Effector memory CD8-positive, alpha-beta T cell (primary cell): ENCODE data around the gene ZNF766.

Experiments used
- ATAC-seq: fragments of 150-1000 bp; cut with Tn5 transposase; replicated peaks from 2 replicates; pipeline ENCODE4 v1.10.0; 2021; ENCODE audit warnings: mild to moderate bottlenecking, moderate library complexity
- DNase-seq, 3 experiments: peaks; one replicate each; pipeline ENCODE4 v3.0.0; 2021
- H3K27ac Mint-ChIP-seq, 2 donors: one replicate each; pipeline ENCODE4 v1.8.0; 2022; ENCODE audit warnings: mild to moderate bottlenecking in 2 of 2, mixed read lengths in 2 of 2, moderate library complexity in 2 of 2
- H3K27me3 Mint-ChIP-seq, 2 donors: one replicate each; pipeline ENCODE4 v1.8.0; 2022; ENCODE audit warnings: mixed read lengths in 2 of 2
- H3K36me3 Mint-ChIP-seq: one replicate; pipeline ENCODE4 v1.8.0; 2022; ENCODE audit warnings: mild to moderate bottlenecking, moderate library complexity, mixed read lengths; ENCODE audit not compliant: insufficient read depth
- H3K4me1 Mint-ChIP-seq, 2 donors: one replicate each; pipeline ENCODE4 v1.8.0; 2022; ENCODE audit warnings: low read depth in 2 of 2, mixed read lengths in 2 of 2
- H3K4me3 Mint-ChIP-seq, 2 donors: one replicate each; pipeline ENCODE4 v1.8.0; 2022; ENCODE audit warnings: mild to moderate bottlenecking in 2 of 2, mixed read lengths in 2 of 2, moderate library complexity in 2 of 2
- H3K9me3 Mint-ChIP-seq, 2 donors: one replicate each; pipeline ENCODE4 v1.8.0; 2022; ENCODE audit warnings: mixed read lengths in 2 of 2
- total RNA-seq, 9 experiments: gene quantifications; one replicate each; lab custom pipeline; 2026; lab: John Stamatoyannopoulos, UW

The ZNF766 gene
- total RNA-seq: 36.6 to 83.0 (median 43.7) reads per million in 9 experiments

DNA sequence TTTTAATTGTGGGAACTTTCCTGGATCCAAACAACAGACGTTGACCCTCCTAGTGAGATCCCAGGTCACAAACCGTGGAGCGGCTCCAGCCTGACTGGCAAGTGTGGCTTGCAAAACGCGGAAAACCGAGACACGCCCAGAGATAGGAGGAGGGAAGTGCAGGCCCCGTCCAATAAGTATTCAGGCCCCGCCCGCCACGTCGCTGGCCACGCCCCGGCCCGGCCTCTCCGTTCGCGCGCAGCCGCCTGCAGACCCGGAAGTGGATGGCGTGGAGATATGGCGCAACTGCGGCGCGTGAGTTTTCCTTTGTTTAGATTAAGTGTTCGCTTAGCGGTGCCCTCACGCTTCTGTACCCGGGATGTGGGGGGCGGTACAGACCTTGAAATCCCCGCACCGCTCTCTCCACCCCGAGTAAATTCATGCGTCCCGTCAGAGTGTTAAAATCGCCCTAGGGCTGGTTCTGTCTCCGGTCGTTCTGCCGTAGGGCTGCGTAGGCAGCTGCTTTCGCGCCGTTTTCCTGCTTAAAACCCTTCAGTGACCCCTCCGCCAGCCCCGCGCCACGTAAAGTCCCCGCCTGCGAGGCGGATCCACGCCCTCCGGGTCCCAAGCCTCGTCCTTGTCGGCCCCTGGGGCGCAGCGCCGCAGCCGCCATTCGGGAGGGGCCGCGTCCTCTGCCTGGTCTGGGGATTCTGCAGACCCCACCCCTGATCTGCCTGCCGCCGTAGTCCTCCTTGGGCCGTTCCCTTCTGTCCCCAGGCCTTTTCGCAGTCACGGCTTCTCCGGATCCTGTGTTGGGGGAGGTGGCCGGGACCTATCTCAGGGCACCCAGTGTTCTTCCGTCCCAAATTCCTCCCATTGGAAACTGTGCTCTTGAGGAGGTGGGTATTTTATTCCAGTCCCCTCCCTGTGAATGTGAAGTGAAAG, at the start of gene ZNF766:
ZNF766 (plus strand) TSS at position 250 of the 924 bp plus-strand sequence; CDS start at position 277, 27 bp downstream.
- Mint-ChIP-seq H3K9me3 (no peaks in the 10 kb centered on the region), H3K4me1 (peaks cover 31 to 39% of the 10 kb centered on the region in 2 donors), H3K27ac (peak within 1 kb of the TSS; percentile 88 to 95), H3K36me3 (peaks cover 12% of the 10 kb centered on the region), H3K4me3 (peak within 1 kb of the TSS; percentile 85 to 95), H3K27me3 (no peaks in the 10 kb centered on the region)
- ATAC-seq (peak; percentile 97), DNase-seq (peak; percentile 98 to 99 (median 98))

GRCh38 chr19:52219611-52220010, 49.8 kb upstream of the ZNF766 start:
- Mint-ChIP-seq H3K27ac (peak overlapping the region in 1 of 2 donors; percentile 35), H3K27me3 (no peaks in the 10 kb centered on the region), H3K4me1 (peaks cover 0 to 6% of the 10 kb centered on the region in 2 donors), H3K4me3 (no peak overlapping the region), H3K36me3 (peaks cover 99% of the 10 kb centered on the region), H3K9me3 (no peaks in the 10 kb centered on the region)
- DNase-seq (no peak), ATAC-seq (no peak)

DNA sequence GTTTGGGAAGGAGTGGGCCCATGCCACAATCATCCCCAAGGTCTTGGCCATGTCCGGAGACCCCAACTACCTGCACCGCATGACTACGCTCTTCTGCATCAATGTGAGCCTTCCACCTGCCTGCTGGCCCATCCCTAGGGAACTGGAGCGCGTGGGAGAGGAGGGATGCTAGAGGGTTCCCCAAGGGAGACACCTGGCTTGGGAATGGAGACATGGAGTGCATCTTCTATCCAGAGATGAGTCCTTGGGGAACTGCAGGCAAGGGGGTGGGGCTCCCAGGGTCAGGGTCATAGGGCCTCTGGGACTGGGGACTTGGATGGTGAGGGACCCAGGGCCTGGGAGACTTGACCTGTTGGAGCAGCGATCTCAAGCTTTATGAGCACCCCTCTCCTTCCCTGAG, 48.4 kb upstream of the ZNF766 start:
- peaks cover 98% of the 10 kb centered on the region for H3K36me3 Mint-ChIP-seq
- no peaks in the 10 kb centered on the region for H3K9me3 Mint-ChIP-seq
- H3K4me3 Mint-ChIP-seq: no peak overlapping the region
- DNase-seq: no peak
- H3K4me1 Mint-ChIP-seq: peaks cover 0 to 6% of the 10 kb centered on the region in 2 donors
- H3K27ac Mint-ChIP-seq: peak overlapping the region in 1 of 2 donors; percentile 75
- no peaks in the 10 kb centered on the region for H3K27me3 Mint-ChIP-seq
- no peak for ATAC-seq

DNA sequence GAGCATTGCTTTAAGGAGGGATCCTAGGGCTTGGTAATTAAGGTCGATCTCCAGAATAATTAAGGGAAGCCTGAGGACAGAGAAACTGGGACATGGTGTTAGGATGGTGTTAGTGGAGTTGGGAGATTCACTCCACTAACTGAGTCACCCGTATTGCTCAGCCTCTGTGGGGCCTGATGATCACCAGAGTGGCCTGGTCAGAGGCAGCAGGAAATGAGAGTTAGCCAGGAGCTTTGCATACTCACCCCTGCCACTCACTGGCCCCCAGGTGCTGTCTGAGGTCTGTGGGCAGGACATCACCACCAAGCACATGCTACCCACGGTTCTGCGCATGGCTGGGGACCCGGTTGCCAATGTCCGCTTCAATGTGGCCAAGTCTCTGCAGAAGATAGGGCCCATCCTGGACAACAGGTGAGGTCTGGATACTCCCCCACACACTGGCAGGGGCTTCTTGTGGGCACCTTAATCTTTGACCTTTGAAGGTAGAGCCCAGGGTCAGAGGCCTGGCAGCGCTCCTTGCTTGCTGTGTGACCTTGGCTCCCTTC, 47.5 kb upstream of the ZNF766 start:
- DNase-seq (no peak), ATAC-seq (no peak)
- Mint-ChIP-seq H3K36me3 (peaks cover 96% of the 10 kb centered on the region), H3K27ac (no peak overlapping the region), H3K27me3 (no peaks in the 10 kb centered on the region), H3K4me3 (no peak overlapping the region), H3K4me1 (peaks cover 6 to 9% of the 10 kb centered on the region in 2 donors), H3K9me3 (no peaks in the 10 kb centered on the region)

GRCh38 chr19:52224211-52224610, 45.2 kb upstream of the ZNF766 start:
- Mint-ChIP-seq H3K9me3 (no peaks in the 10 kb centered on the region), H3K4me3 (no peak overlapping the region), H3K27ac (peak overlapping the region in 1 of 2 donors; percentile 77), H3K27me3 (no peaks in the 10 kb centered on the region), H3K4me1 (peaks cover 6 to 9% of the 10 kb centered on the region in 2 donors), H3K36me3 (peaks cover 84% of the 10 kb centered on the region)
- no peak for DNase-seq
- no peak for ATAC-seq

DNA sequence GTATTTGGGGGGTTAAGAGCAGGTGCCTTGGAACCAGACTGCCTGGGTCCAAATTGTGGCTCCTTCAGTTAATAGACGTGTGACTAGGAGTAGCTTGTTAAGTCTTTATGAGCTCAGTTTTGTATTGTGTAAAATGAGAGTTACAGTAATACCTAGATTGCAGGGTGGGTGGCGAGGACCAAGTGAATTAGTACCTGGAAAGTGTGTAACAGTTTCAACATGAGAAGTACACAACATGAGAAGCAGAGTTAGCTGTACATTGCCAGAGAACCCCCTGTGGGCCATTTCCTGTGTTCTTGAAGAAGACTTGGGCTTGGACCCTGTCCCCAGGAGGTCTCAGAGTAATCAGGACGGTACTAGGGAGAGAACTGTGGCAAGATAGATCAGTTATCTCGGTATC, 42.7 kb upstream of the ZNF766 start:
- H3K36me3 Mint-ChIP-seq: peaks cover 62% of the 10 kb centered on the region
- no peak for ATAC-seq
- DNase-seq: no peak
- H3K27me3 Mint-ChIP-seq: no peaks in the 10 kb centered on the region
- H3K4me3 Mint-ChIP-seq: no peak overlapping the region
- no peaks in the 10 kb centered on the region for H3K9me3 Mint-ChIP-seq
- peak overlapping the region; percentile 72 to 90 for H3K27ac Mint-ChIP-seq
- peaks cover 6 to 7% of the 10 kb centered on the region in 2 donors for H3K4me1 Mint-ChIP-seq

DNA sequence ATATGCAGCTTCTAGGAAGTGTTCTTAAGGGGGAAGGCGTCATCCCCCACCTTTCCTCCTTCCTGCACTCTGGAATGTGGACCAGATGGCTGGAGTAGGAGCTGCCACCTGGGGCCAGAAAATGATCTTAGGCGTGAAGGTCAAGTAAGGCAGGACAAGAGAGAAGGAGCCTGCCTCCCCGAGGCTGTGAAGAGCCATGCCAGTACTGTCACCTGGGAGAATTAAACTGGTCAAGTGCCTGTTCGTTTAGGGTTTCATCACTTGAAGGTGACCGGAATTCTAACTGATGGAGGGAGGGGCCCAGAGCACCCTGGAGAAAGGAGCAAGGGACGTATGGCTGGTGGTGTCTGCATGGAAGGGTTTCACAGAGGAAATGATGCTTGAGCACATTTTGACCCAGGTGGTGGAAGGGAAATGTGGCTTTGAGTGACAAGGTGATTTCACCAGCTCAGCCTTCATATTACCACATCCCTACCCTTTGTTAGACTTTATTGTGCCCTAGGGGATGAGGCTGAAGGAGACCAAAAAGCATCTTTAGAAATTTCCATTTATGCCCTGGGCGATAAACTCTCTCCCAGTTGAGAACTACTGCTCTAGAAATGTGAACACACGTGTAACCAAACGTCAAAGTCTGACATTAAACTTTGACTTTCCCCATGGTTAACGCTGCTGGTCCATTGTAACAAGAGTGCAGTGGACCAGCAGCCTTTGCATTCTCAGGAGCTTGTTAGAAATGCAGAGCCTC, 42.0 kb upstream of the ZNF766 start:
- Mint-ChIP-seq H3K4me1 (peaks cover 6 to 7% of the 10 kb centered on the region in 2 donors), H3K36me3 (peaks cover 55% of the 10 kb centered on the region), H3K27ac (peak overlapping the region; percentile 72 to 90), H3K4me3 (no peak overlapping the region), H3K9me3 (no peaks in the 10 kb centered on the region), H3K27me3 (no peaks in the 10 kb centered on the region)
- no peak for ATAC-seq
- no peak for DNase-seq

DNA sequence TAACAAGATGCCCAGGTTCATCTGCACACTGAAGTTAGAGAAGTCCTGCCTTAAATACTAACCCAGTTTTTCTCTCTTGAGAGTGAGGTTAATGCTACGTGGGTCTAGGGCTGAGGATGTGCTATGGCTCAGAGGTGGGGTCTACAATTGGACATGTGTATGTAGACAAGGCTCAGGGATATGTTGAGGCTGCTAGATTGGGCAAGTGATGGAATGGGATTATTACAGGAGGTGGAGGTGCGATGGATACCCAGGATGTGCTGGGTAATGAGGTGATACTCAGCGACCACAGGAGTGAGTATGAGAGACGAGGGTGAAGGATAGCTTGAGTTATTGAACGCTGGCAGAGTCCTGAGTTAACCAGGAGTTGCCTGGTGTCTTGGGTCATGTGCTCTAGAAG, 41.4 kb upstream of the ZNF766 start:
- no peak for ATAC-seq
- Mint-ChIP-seq H3K27me3 (no peaks in the 10 kb centered on the region), H3K9me3 (no peaks in the 10 kb centered on the region), H3K4me1 (peaks cover 6 to 7% of the 10 kb centered on the region in 2 donors), H3K27ac (no peak overlapping the region), H3K4me3 (no peak overlapping the region), H3K36me3 (peaks cover 49% of the 10 kb centered on the region)
- no peak for DNase-seq

DNA sequence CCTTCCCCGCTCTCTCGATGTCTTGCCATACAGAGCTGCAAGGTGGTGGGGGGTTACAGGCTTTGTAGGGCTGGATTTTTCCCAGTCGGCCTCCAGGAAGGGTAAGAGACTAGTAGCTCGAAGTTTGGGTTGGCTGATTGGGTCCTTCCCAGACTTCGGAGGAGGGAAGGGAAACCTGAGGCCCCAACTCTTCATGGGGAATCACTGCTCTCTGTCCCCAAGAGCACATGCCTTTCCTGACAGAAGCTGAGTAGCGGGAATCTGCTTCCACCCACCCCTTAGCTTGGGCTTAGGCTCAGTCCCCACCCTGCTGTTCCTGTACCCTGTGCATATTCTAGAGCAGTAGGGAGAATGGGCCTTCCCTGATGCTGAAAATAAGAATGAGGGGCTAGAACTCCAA, 39.9 kb upstream of the ZNF766 start:
- Mint-ChIP-seq H3K4me1 (peaks cover 6 to 7% of the 10 kb centered on the region in 2 donors), H3K36me3 (peaks cover 37% of the 10 kb centered on the region), H3K9me3 (no peaks in the 10 kb centered on the region), H3K27ac (peak overlapping the region in 1 of 2 donors; percentile 83), H3K27me3 (no peaks in the 10 kb centered on the region), H3K4me3 (no peak overlapping the region)
- no peak for DNase-seq
- ATAC-seq: no peak

DNA sequence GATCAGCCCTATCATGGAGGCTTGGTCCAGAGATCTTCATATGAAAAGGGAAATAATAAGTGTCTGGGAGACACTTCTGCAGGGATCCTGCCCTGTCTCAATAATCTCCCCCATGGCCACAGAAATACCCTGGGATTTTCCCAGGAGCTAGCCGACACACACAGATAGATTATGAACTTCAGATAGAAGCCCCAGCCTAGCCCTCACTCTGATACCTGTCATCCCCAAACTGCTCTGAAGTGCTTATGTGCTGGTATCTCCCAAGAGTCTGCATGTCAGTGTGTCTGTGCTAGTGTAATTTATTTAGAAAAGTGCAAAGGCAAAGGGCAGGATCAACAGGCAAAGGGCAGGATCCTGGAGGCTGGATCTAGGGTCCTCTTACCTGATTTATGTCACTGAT, 38.7 kb upstream of the ZNF766 start:
- Mint-ChIP-seq H3K27ac (peak overlapping the region; percentile 68 to 83), H3K9me3 (no peaks in the 10 kb centered on the region), H3K27me3 (no peaks in the 10 kb centered on the region), H3K4me1 (peaks cover 6 to 7% of the 10 kb centered on the region in 2 donors), H3K36me3 (peaks cover 26% of the 10 kb centered on the region), H3K4me3 (no peak overlapping the region)
- ATAC-seq (no peak), DNase-seq (no peak)

GRCh38 chr19:52231154-52231910, 38.1 kb upstream of the ZNF766 start:
- Mint-ChIP-seq H3K36me3 (peaks cover 20% of the 10 kb centered on the region), H3K4me1 (peaks cover 4 to 5% of the 10 kb centered on the region in 2 donors), H3K27me3 (no peaks in the 10 kb centered on the region), H3K9me3 (no peaks in the 10 kb centered on the region), H3K27ac (peak overlapping the region; percentile 68 to 83), H3K4me3 (no peak overlapping the region)
- DNase-seq: no peak
- ATAC-seq: no peak

GRCh38 chr19:52234406-52234805, 35.0 kb upstream of the ZNF766 start:
- peaks cover 0 to 5% of the 10 kb centered on the region in 2 donors for H3K4me1 Mint-ChIP-seq
- peaks cover 0 to 4% of the 10 kb centered on the region in 2 donors for H3K27me3 Mint-ChIP-seq
- peaks cover 4% of the 10 kb centered on the region for H3K36me3 Mint-ChIP-seq
- DNase-seq (no peak), ATAC-seq (no peak)
- H3K9me3 Mint-ChIP-seq: no peaks in the 10 kb centered on the region
- H3K4me3 Mint-ChIP-seq: no peak overlapping the region
- H3K27ac Mint-ChIP-seq: no peak overlapping the region

DNA sequence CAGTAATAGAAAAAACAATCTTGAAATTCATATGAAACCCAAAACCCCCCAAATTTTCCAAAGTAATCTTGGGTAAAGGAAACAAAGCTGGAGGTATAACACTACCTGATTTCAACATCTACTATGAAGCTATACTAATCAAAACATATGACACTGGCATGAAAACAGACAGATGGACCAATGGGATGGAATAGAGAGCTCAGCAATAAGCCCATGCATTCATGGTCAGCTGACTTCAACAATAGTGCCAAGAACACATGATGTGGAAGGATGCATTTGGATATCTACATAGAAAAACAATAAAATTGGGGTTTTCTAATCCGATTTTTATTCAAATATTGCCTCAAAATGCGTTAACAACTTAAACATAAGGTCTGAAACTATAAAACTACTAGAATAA, 32.2 kb upstream of the ZNF766 start:
- peaks cover 0 to 5% of the 10 kb centered on the region in 2 donors for H3K4me1 Mint-ChIP-seq
- DNase-seq (no peak), ATAC-seq (no peak)
- H3K4me3 Mint-ChIP-seq: no peak overlapping the region
- peaks cover 0 to 8% of the 10 kb centered on the region in 2 donors for H3K27me3 Mint-ChIP-seq
- H3K27ac Mint-ChIP-seq: no peak overlapping the region
- peaks cover 4% of the 10 kb centered on the region for H3K36me3 Mint-ChIP-seq
- no peaks in the 10 kb centered on the region for H3K9me3 Mint-ChIP-seq
